Adrenal gland (tissue), 5 donors: Measurements from ENCODE around the gene KIF26B.

ENCODE experiments used
- POLR2A ChIP-seq, 2 donors: fragments of 450-650 bp; IDR thresholded peaks; one replicate each; pipeline ENCODE4 v1.6.1; 2017; ENCODE audit warnings: antibody characterized with exemption in 2 of 2, mild to moderate bottlenecking in 2 of 2, moderate library complexity in 1 of 2
- TF ChIP-seq, protein P1 (sequence below), 6 experiments: fragments of 450-650 bp in 4 of 6; fragments of 200-600 bp in 2 of 6; sonication (generic) in 1 of 6; IDR thresholded peaks; 1 replicate in 5 of 6; 2 replicates in 1 of 6; pipeline versions ENCODE4 v1.5.1 to v1.8.0; 2016 to 2021; ENCODE audit warnings: antibody characterized with exemption in 6 of 6, mild to moderate bottlenecking in 2 of 6, moderate library complexity in 1 of 6
- donor health status: DM: no; HTN: no; CAD: no.

DNA sequence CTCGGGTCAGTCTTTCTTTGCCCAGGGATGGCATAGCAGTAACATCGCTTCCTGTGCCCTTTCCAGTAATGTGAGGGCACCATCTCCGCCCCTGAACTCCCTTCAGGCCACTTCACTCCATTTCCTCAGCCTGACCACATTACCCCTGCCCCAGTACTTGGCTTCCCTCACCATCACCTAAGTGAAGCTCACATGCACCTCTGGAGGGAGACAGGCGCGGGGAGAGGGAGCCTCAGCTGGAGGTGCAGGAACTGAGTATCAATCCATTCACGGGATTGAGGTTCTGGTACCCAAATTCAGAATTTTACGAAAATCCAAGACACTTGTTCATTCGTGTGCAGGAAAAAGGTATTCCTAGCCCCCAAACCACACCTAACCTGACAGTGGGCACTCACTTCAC, 540.4 kb downstream of the KIF26B start:
- TF ChIP-seq, protein P1, sequence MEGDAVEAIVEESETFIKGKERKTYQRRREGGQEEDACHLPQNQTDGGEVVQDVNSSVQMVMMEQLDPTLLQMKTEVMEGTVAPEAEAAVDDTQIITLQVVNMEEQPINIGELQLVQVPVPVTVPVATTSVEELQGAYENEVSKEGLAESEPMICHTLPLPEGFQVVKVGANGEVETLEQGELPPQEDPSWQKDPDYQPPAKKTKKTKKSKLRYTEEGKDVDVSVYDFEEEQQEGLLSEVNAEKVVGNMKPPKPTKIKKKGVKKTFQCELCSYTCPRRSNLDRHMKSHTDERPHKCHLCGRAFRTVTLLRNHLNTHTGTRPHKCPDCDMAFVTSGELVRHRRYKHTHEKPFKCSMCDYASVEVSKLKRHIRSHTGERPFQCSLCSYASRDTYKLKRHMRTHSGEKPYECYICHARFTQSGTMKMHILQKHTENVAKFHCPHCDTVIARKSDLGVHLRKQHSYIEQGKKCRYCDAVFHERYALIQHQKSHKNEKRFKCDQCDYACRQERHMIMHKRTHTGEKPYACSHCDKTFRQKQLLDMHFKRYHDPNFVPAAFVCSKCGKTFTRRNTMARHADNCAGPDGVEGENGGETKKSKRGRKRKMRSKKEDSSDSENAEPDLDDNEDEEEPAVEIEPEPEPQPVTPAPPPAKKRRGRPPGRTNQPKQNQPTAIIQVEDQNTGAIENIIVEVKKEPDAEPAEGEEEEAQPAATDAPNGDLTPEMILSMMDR (IDR thresholded peaks at IDR 0.05), result no peak
- no peak for TF ChIP-seq POLR2A (IDR thresholded peaks at IDR 0.05)
